DMS153 treated with DMSO at 0.1 percent for 48 hours (cell line): ENCODE data around the gene ARHGAP8.
"Not testable (repeated sequence)": the region's sequence is repeated elsewhere in the genome, so short reads cannot be mapped to it uniquely, and the experiment has no call there.

Experiments
- DNase-seq: peaks from one replicate; lab custom pipeline; 2025; ENCODE audit not compliant: unreplicated experiment; lab: John Stamatoyannopoulos, UW

ARHGAP8 gene

DNA sequence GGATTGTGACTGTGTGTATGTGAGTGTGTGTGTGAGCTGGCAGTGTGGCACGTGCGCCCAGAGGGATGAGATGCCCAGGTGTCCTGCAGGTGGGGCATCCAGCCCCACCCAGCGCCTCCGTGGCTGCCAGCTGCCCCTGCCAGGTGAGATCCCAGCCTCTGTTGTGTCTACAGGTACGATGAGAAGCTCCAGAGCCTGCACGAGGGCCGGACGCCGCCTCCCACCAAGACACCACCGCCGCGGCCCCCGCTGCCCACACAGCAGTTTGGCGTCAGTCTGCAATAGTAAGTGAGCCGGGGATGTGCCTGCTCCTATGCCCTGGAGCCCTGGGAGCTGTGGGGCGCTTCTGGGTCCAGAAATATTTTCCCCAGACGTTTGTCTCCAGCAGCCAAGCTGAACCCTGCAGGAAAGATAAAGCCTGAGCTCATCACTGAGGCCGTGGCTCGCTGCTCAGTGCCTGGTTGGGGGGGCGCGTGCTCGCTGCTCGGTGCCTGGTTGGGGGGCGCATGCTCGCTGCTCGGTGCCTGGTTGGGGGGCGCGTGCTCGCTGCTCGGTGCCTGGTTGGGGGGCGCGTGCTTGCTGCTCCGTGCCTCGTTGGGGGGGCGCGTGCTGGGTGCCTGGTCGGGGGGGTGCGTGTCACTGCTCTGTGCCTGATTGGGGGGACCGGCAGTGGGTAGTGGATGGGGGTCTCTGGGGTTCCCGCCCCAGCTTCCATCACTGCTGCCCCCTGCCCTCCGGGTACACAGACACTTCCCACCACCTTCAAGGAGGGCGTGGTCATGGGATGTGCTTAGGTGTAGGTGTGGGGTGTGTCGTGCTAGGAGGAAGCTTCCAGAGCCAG is 73.2 kb downstream of the ARHGAP8 start:
- no peak for DNase-seq

DNA sequence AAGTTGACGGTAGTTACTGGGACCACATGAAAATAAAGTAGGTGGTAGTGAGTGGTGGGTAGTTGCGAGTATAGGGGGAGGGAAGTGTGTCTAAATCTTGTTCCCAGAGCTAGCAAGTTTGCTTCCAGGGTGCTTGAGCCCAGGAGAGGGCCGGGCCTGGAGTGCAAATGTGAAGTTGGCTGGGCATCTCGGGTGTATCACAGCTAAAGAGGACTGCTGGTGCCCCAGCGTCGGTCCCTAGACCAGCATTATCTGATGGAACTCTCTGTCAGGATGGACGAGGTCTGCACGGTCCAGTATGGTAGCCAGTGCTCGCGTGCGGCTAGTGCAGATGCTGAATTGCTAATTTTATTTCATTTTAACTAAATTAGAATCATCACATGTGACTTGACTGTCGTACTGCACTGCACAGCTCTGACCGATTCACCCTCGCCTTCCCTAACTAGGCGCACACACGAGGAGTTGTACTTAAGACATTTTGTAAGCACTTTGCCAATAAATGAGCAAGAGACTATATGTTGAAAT is 75.4 kb downstream of the ARHGAP8 start:
- DNase-seq: no peak

DNA sequence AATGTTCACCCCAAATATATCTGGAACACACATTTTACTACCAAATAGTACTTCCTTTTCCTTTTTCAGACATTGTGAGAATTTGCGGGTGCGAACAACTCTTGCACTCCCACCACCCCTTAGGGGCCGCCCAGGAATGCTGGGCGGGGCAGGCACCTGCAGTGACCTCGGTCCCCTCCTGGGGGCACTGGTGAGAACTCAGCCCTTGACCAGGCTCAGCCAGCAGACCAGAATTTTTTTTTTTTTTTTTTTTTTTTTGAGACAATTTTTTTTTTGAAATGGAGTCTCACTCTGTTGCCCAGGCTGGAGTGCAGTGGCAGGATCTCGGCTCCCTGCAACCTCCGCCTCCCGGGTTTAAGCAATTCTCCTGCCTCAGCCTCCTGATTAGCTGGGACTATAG is 75.8 kb downstream of the ARHGAP8 start:
- no peak for DNase-seq

DNA sequence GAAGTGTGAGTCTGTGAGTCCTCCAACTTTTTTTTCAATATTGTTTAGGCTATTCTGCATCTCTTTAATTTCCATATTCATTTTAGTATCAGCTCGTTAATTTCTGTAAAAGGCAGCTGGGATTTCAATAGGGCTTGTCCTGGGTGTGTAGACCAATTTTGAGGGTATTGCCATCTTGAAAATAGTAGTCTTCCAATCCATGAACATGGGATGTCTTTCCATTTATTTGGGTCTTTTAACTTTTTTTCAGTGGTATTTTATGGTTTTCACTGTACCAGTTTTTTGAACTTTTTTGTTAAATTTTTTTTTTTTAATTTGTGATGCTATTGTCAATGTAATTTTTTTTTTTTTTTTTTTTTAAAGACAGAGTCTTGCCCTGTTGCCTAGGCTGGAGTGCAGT is 79.5 kb downstream of the ARHGAP8 start:
- DNase-seq: no peak

DNA sequence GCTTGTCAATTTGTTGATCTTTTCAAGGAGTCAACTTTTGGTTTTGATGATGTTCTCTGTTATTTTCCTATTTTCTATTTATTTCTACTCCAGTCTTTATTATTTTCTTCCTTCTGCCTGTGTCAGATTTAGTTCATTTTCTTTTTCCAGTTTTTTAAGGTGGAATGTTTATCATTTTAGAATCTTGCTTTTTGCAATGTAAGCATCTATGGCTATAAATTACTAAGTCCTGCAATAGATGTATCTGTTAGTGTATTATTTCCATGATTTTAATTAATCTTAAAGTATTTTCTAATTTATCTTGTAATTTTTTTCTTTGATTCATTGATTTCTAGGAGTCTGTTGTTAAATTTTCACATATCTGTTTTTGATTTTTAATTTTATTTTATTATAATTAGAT is 81.7 kb downstream of the ARHGAP8 start:
- DNase-seq: no peak

DNA sequence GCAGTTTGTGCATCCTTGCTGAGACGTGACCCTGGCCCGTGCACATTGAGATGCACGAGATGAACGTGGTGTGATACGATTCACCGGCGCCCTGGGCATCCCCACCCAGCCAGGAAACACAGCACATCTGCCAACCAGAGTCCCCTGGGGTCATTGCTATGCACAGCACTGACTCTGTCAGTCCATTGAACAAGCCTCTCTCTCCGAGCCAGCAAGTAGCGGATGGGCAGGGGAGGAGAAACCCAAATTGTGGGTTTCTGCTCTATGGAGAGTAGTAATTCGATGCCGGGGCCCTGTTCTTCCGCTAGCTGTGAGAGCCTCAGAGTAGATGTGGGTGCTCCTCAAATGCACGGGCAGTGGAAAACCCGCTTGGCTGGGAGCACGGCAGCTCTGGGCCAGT is 85.1 kb downstream of the ARHGAP8 start:
- DNase-seq: no peak

DNA sequence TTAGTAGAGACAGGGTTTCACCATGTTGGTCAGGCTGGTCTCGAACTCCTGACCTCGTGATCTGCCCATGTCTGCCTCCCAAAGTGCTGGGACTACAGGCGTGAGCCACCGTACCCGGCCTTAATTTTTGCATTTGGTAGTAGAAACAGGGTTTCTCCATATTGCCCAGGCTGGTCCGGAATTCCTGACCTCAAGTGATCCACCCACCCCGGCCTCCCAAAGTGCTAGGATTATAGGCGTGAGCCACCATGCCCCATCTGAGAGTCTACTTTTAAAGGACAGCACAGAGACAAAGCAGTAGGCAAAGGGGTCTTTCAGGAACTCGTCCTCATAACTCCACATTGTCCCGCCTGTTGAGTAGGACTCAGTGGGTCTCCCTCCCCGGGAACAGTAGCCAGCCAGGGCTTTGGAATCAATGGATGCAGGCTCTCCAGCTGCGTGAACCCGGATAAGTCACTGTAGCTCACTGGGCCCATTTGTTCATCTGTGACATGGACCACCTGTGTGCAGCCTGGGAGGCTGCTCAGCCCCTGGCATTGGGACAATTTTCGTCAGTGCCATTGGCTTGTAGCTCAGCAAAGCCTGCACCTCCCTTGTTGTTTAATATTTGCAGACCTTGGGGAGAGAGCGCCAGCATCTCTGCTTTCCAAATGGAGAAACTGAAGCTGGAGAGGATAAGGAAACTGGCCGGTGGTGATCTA is 86.1 kb downstream of the ARHGAP8 start:
- no peak for DNase-seq

DNA sequence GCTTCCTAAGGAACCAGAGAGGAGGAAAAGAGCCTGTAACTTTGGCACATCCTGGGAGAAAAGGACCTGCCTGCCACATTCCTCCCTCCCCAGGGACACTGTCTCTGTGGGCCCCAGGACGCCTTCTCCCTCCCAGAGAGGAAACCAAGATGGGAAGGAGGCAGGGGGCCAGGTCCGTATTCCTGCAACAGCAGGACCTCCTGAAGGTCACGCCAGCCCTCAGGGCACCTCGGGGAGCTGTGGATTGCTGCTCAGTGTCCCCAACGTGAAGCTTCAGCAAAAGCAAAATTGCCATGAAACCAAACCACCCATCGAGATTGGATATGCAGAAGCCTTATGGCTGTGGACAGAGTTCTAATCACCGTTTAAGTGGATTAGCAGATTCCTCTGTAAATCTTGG is 86.7 kb downstream of the ARHGAP8 start:
- DNase-seq: no peak

DNA sequence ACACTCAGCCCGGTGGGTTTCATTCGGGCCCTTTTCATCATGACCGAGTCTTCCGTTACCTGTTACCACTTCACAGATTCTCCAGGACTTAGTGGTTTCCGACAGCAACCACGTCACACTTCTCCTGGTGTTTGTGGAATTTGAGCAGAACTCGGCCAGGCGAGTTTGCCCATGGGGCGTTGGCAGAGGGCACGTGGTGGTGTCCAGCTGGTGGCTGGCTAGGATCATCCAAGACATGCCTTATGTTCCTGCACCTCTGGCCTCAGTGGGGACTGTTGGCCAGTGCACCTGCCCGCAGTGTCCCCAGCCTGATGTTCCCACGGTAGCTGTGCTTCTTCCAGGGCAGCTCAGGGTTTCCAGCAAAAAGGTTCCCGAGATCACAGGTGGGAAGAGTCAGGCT is 87.3 kb downstream of the ARHGAP8 start:
- no peak for DNase-seq

DNA sequence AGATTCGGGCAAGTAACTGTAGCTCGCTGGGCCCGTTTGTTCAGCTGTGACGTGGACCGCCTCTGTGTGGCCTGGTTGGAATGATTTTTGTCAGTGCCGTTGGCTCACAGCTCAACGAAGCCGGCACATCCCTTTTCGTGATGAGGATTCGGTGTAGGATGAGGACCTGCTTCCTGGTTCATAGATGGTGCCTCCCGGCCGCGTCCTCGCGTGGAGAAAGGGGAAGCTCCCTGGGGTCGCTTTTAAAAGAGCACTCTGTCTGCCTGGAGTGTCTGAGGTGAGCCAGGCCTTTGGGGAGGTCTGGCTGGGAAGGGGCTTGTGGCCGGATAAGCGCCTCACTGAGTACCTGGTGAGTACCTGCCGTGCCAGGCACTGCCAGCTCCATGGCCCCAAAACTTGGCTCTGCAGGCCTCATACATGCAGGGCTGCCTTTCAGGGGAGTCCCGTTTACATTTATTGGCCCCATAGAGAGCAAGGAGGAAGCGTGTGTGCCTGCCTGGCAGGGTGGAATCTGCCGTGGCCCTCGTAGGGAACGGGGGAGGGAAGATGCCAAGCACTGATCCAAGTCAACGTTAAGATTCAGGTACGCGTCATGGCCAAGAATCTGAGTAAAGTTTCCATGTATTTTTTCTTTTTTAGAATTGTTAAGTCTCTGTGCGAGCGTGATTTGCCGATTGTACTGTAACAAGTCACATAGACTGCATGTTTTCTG is 88.4 kb downstream of the ARHGAP8 start:
- no peak for DNase-seq

DNA sequence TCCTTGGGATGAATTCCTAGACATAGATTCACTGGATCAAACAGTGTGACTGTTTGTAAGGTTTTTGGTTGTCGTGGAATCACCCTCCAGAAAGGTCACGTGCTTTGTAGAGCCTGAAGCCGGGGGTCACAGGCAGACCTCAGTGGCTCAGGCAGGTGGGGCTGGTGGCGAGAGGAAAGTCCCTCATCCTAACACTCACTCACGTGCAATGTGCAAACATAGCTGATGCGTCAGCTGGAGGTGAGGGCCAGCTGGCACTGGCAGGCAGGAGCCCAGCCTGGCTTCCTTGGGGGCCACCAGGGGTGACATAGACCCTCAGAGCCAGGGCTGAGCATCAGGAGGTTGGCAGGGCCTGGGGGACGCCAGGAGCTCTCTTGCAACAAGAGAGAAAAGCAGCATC is 90.0 kb downstream of the ARHGAP8 start:
- no peak for DNase-seq

DNA sequence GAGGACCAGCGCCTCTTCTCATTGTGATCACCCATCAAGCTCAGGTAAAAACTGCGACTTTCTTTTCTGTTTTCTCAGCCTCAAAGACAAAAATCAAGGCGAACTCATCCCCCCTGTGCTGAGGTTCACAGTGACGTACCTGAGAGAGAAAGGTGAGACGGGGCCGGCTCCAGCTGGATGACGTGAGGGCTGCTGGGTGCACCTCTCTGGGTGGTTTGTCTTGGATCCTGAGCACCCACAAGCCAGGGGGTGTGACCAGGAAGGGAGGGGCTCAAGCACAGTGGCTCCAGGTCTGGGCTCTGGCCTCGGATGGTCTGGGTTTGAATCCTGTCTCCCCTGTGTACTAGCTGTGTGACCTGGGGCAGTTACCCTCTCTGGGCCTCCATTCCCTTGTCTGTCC is 92.8 kb downstream of the ARHGAP8 start:
- DNase-seq: no peak

DNA sequence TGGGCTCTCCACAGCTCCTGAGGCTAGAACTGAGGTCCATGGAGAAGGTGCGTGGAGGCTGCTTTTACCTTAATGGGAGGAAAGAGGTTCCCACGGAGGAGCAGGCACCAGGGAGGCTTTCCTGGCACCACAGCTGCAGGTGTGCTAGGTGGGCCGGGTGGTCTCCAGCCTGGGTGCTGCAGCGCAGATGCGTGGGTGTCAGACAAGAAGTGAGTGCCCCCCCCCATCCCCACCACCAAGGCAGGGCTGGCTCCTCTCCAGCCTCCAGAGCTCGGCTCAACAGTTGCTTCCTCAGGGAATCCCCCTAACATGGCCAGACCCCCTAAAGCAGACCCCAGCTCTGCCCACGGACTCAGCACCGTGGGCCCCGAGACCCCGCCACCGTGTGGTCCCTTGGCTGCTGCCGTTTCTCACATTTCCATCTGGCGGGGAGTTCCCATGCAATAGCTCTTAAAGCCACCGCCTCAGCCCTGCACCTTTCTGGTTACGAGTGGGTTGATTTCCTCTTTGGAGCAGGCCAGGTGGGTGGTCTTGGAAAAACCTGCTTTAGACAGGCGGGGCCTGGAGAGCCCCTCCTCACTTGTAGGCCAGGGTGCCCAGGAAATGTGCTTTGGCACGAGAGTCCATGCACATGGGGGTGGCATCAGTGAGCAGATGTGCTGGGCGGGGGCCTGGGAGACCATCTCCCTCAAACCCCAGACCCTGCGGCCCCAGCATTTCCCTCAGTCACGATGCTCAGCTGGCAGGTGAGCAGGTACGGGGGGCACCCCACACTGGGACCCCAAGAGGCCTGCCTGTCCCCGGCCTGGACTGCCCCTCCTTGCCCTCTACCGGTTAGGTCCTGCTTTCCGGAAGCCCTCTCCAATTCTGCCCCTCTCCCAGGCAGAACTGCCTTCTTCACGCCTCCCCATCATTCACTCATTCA is 93.7 kb downstream of the ARHGAP8 start:
- no peak for DNase-seq

DNA sequence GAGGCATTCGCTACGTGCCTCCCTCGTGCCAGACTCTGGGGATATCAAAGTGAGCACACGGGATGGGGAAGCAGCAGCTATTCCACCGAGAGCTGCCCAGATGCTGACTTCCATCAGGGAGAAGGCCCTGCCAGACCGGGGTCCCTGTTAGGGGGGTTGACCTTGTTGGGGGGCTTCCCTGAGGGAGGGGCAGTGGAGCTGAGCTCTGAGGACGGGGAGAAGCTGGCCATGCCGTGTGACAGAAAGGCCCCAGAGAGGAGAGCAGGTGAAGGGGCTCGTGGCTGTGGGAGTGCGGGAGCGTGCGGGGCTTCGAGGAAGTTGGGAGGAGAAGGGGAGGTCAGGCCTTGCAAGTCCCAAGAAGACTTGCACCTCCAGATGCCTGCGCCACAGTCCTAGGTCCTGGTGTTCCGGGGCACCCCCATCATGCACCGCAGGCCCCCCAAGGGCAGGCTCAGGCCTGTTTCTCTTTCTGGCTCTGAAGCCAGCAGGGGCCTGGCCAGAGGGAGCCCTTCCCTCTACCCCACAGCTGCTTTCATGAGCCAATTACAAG is 94.4 kb downstream of the ARHGAP8 start:
- no peak for DNase-seq

DNA sequence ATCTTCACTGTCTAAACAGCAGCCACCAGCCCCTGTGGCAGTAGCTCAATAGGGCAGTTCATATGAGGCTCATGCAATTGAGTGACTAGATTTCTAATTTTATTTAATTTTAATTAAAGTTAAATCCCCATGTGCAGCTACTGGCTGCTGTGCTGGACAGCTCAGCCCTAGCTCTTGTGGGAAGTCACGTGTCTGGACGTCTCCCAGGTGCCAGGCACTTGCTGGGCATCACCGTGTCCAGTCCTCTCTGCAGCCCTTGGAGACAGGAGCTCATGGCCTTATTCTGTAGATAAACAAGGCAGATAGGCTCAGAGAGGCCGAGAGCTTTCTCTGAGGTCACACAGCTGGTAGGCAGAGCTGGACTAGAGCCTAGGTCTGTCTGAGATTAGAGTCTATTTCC is 95.0 kb downstream of the ARHGAP8 start:
- no peak for DNase-seq

DNA sequence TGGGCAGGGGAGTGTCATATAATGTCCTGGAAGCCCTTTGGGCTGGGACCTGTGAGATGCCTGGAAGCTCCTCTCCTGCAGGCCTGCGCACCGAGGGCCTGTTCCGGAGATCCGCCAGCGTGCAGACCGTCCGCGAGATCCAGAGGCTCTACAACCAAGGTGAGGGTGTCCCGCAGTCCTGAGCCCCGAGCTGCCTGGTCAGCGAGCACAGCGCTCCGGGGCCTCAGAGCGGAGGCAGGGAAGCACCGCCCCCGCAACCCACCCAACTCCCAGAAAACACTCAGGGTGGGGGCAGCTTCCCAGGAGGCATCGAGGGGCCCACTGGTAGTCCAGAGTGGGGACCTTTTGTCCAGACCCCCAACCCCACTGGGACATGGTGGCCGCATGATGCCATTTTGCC is 95.5 kb downstream of the ARHGAP8 start:
- no peak for DNase-seq

DNA sequence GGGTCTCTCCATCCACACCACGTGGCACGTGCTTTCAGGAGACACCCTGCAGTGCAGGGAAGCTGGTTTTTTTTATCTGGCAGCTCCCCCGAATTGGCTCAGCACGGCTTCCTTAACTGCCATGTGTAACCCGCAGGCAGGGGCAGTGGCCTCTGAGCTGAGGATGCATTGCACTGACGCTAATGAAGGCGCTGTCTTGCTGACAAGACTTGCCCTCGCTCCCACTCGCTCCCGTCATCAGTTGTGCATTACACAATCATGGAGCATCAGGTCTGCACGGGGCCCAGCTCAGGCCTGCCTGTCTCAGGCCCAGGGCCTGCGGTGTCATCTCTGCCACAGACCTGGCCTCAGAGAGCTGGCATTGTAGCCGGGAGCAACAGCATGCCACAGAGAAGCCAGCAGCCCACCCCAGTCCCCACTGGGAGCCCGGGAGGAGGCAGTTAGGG is 95.9 kb downstream of the ARHGAP8 start:
- DNase-seq: no peak

DNA sequence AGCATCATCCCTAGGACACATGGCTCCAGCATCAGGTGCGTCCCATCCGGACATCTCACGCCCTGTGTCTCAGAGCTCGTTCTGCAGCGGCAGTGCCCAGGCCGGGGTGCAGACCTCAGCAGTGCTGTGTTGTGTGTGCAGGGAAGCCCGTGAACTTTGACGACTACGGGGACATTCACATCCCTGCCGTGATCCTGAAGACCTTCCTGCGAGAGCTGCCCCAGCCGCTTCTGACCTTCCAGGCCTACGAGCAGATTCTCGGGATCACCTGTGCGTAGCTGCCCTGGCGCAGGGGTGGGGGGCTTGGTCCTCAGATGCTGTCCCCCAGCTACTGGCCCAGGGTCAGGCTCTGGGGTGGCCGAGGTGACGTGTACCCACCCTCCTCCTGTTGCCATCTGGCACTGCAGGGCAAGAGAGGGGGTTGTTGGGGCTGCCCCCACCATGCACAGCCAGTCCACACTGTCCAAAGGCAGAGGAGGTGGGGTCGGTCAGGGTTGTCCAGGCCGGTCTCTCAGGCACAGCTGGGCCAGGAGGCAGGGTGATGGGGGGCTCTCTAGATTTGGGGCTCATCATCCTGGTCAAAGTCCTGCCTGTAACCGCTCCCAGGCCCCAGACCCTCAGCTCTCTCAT is 96.5 kb downstream of the ARHGAP8 start:
- DNase-seq: no peak

DNA sequence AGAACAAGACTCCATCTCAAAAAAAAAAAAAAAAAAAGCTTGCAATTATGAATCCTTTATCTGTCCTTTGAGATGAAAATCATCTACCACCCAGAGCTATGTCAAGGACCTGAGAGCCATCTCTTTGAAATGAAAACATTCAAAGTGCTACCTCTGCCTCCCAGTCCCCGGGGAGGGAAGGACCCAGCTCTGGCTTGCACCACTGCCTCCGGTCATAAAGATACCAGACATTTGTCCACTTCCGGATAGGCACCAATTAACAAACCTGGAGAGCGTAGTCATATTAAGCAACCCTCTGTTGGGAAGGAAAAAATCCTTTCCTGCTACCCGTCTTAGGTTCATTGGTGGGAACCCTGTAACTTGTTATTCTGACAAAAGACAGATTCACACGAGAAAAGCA is 98.6 kb downstream of the ARHGAP8 start:
- no peak for DNase-seq

DNA sequence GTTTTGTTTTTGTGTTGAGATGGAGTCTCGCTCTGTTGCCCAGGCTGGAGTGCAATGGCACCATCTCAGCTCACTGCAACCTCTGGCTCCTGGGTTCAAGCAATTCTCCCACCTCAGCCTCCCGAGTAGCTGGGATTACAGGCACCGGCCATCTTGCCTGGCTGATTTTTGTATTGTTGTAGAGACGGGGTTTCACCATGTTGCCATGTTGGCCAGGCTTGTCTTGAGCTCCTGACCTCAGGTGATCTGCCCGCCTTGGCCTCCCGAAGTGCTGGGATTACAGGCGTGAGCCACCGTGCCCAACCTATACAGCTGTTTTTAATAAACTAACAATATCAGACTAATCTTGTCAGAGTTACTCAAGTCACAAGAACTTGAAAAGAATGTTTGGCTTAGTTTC is 102.3 kb downstream of the ARHGAP8 start:
- DNase-seq: not testable (repeated sequence)
